Lung (tissue), 12 donors: ENCODE data around the gene PRIM2. TPM values are rescaled to one million over a fixed set of nuclear protein-coding genes. Genes with fewer than 3 reads are reported as not detected.
"Not testable (repeated sequence)": the region's sequence is repeated elsewhere in the genome, so short reads cannot be mapped to it uniquely, and the experiment has no call there.

Source experiments
- ATAC-seq: fragments of 200-7000 bp; cut with Tn5 transposase; one replicate; pipeline ENCODE4 v1.9.1; 2020; ENCODE audit warnings: moderate number of reproducible peaks; ENCODE audit not compliant: insufficient read depth, low FRiP score
- DNase-seq, 3 donors: peaks; one replicate each; pipeline ENCODE4 v3.0.0-alpha.2; 2013 to 2017
- H3K27ac ChIP-seq, 2 donors: one replicate each; pipeline ENCODE4 v1.5.1; 2013; ENCODE audit warnings: mild to moderate bottlenecking in 2 of 2, moderate library complexity in 2 of 2, control low read depth in 1 of 2, inconsistent platforms in 1 of 2, low read depth in 1 of 2, low read length in 1 of 2
- H3K27me3 ChIP-seq, 3 donors: one replicate each; pipeline ENCODE4 v1.5.1; 2013; ENCODE audit warnings: low read length in 2 of 3; ENCODE audit not compliant: control insufficient read depth in 3 of 3, insufficient read depth in 3 of 3
- H3K36me3 ChIP-seq, 4 donors: one replicate each; pipeline ENCODE4 v1.5.1; 2013; ENCODE audit warnings: low read length in 4 of 4, mild to moderate bottlenecking in 1 of 4, moderate library complexity in 1 of 4; ENCODE audit not compliant: control insufficient read depth in 4 of 4, insufficient read depth in 4 of 4
- H3K4me1 ChIP-seq, 5 donors: one replicate each; pipeline ENCODE4 v1.5.1; 2013; ENCODE audit warnings: low read length in 5 of 5, mild to moderate bottlenecking in 2 of 5, moderate library complexity in 1 of 5; ENCODE audit not compliant: control insufficient read depth in 5 of 5, insufficient read depth in 5 of 5
- H3K4me3 ChIP-seq: one replicate; pipeline ENCODE4 v1.5.1; 2013; ENCODE audit warnings: mild to moderate bottlenecking, control low read depth, moderate library complexity
- H3K9ac ChIP-seq, 2 donors: one replicate each; pipeline ENCODE4 v1.5.1; 2013; ENCODE audit warnings: low read length in 2 of 2, control low read depth in 1 of 2; ENCODE audit not compliant: insufficient read depth in 1 of 2
- H3K9me3 ChIP-seq, 4 donors: one replicate each; pipeline ENCODE4 v1.5.1; 2013; ENCODE audit warnings: low read length in 3 of 4, mild to moderate bottlenecking in 1 of 4, moderate library complexity in 1 of 4; ENCODE audit not compliant: control insufficient read depth in 4 of 4, insufficient read depth in 3 of 4
- WGBS, 2 donors: extraction: QIAGEN DNeasy Blood & Tissue Kit; methylation state at CpG; one replicate each; pipeline ENCODE4 v1.1.7; 2013; 5-methylcytosine and 5-hydroxymethylcytosine counted together
- polyA plus RNA-seq, 2 donors: library from polyadenylated mRNA; stranded (reverse); fragments of 200-250 nt; gene quantifications; one replicate each; pipeline ENCODE4 v1.2.1, GENCODE V29; 2013
- total RNA-seq, 2 donors: library from RNA; depleted of rRNA in 1 of 2; stranded (reverse); fragments of >200 nt in 1 of 2; gene quantifications; one replicate each; pipeline ENCODE4 v1.2.1, GENCODE V29; 2014 to 2021
- TF ChIP-seq, protein P1 (sequence below): IDR thresholded peaks from 2 replicates; pipeline ENCODE4 v1.5.1; 2012; ENCODE audit warnings: mild to moderate bottlenecking; ENCODE audit errors: control extremely low read depth, extremely low read depth
- donor health status: control.
- donor health status: control.
- donor health status: Bipolar disorder and iron deficiency.
- donor health status: healthy.
- donor health status: DM: yes; HTN: yes; CAD: no.

PRIM2 gene
- total and polyA plus RNA-seq, 4 donors = 4.0 to 21.8 (median 6.6) TPM

DNA sequence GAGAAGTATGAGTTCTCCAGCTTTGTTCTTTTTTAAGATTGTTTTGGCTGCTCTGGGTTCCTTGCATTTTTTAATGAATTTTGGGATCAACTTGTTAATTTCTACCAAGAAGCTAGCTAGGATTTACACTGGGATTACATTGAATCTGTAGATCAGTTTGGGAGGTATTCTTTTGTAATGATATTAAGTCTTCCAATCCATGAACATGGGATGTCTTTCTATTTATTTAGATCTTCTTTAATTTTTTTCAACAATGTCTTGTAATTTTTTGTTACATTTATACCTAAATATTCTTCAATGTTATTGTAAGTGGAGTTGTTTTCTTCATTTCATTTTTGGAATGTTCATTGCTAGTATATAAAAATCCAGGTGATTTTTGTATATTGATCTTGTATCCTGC lies 12.5 kb downstream of the PRIM2 start:
- Histone ChIP-seq H3K9ac (no peak overlapping the region), H3K27me3 (no peaks in the 10 kb centered on the region), H3K36me3 (peaks cover 6 to 46% (median 17%) of the 10 kb centered on the region in 4 donors), H3K27ac (no peak overlapping the region), H3K9me3 (peaks cover 2 to 8% (median 4%) of the 10 kb centered on the region in 4 donors), H3K4me3 (no peak overlapping the region), H3K4me1 (no peaks in the 10 kb centered on the region)
- peak in 1 of 3 donors; percentile 6 for DNase-seq
- no peak for ATAC-seq
- TF ChIP-seq, protein P1, sequence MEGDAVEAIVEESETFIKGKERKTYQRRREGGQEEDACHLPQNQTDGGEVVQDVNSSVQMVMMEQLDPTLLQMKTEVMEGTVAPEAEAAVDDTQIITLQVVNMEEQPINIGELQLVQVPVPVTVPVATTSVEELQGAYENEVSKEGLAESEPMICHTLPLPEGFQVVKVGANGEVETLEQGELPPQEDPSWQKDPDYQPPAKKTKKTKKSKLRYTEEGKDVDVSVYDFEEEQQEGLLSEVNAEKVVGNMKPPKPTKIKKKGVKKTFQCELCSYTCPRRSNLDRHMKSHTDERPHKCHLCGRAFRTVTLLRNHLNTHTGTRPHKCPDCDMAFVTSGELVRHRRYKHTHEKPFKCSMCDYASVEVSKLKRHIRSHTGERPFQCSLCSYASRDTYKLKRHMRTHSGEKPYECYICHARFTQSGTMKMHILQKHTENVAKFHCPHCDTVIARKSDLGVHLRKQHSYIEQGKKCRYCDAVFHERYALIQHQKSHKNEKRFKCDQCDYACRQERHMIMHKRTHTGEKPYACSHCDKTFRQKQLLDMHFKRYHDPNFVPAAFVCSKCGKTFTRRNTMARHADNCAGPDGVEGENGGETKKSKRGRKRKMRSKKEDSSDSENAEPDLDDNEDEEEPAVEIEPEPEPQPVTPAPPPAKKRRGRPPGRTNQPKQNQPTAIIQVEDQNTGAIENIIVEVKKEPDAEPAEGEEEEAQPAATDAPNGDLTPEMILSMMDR = no peak

DNA sequence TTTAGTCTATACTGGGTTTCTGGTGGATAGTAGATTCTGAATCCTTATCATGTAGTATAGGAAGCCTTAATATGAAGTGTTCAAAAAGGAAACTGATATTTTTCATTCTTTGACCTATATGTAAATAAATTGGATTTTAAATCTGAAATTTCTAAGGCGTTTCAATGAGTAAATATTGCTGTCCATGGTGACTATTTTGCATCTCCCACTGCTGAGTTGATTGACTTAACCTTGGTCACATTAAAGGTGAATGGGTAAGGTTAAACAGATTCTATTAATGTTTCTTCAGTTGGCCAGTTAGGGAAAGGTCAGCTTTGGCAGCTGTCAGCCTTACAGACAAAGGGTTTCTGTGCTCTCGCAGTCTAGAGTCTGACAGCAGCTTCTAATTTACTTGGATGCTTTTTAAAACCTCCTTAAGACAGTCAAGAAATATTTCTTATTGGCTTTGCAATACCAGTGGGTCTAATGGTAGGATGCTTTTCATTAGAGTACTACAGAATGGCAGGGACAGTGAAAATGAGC lies 24.8 kb downstream of the PRIM2 start:
- no peak overlapping the region for H3K9ac ChIP-seq
- H3K27me3 ChIP-seq = no peaks in the 10 kb centered on the region
- 84% methylated on average over 2 of the region's 2 CpGs for WGBS, 2 donors
- no peaks in the 10 kb centered on the region for H3K36me3 ChIP-seq
- no peak for DNase-seq
- H3K9me3 ChIP-seq = no peaks in the 10 kb centered on the region
- no peaks in the 10 kb centered on the region for H3K4me1 ChIP-seq
- no peak overlapping the region for H3K27ac ChIP-seq
- ATAC-seq = no peak
- no peak overlapping the region for H3K4me3 ChIP-seq
- TF ChIP-seq, protein P1 = no peak

DNA sequence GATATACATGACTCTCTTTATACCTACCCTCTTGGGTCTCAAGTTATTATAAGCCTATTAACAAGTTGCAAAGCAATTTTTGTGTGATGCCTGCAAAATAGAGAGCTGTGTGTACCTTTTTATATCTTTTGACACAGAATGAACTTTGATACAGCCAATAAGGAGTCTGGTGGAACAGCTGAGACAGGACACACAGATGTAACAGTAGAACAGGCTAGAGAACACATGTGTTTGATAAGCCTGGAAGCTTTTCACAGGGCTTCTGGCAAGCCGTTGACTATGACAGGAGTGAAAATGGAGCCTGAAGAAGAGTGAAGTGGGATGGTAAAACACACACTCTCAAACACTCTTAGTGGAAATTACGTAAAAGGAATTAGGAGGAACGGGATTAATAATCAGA lies 25.9 kb downstream of the PRIM2 start:
- H3K4me3 ChIP-seq, DNase-seq, H3K9ac ChIP-seq, H3K27ac ChIP-seq, H3K36me3 ChIP-seq, H3K4me1 ChIP-seq, ATAC-seq, H3K27me3 ChIP-seq, H3K9me3 ChIP-seq: not testable (repeated sequence)
- 74 to 85% methylated on average over 3 of the region's 3 CpGs for WGBS, 2 donors

DNA sequence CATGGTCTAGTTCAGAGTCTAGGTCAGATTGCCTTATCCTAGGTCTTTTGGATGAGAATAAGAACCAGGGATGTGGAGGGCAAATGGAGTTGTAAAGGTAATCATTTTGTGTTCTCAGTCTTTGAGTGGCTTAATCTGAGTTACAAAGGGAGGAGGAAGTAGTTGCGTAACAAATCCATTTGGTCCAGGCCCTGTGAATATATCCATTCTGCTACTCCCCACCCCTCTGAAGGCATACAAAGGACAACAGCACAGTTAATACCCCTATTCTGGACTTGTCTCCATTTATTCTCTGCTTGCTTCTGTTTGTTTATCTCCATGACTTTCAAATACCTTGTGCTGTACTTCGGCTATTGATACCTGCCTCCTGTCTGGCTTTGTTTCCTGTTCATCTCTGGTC lies 29.3 kb downstream of the PRIM2 start:
- H3K4me1 ChIP-seq, H3K36me3 ChIP-seq, H3K4me3 ChIP-seq, H3K27ac ChIP-seq, ATAC-seq, H3K9me3 ChIP-seq, DNase-seq, H3K9ac ChIP-seq, H3K27me3 ChIP-seq: not testable (repeated sequence)
- 91 to 94% methylated on average over 2 of the region's 2 CpGs for WGBS, 2 donors

DNA sequence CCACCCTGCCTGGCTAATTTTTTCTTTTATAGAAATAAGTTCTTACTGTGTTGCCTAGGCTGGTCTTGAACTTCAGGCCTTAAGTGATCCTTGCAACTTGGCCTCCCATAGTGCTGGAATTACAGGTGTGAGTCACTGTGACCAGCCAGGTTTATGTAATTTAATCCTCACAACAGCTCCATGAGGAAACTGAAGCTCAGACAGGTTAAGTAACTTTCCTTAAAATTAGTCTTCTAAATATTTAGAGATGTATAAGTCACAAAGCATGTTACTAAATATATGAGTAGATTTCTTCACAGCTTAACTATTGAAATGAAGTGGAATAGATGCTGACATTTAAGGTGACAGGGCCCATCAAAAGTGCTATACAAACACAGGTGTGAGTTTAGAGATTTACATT lies 30.2 kb downstream of the PRIM2 start:
- not testable (repeated sequence) for H3K9ac ChIP-seq, ATAC-seq, DNase-seq, H3K36me3 ChIP-seq, H3K9me3 ChIP-seq, H3K4me3 ChIP-seq, H3K27ac ChIP-seq, H3K4me1 ChIP-seq, H3K27me3 ChIP-seq

DNA sequence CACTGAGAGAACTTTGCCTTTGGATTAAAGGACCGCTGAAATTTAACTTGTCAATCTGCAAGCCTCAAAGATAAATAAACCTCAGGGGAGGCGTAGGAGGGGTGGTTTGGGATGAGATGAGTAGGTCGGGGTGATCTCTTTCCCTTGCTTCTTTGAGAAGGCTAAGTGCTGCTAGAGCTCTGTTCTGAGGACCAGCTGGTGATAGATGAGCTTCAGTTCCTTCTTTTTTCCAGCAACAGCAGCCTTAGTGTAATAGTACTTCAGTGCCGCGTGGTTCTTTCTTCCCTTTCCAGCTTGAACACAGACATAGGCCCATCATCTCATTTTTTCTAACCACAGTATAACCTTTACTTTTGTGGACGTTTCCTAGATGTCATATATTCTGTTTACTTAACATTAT lies 33.0 kb downstream of the PRIM2 start:
- WGBS, 2 donors = 52 to 61% methylated on average over 6 of the region's 6 CpGs
- not testable (repeated sequence) for H3K36me3 ChIP-seq, H3K27ac ChIP-seq, DNase-seq, H3K4me1 ChIP-seq, H3K27me3 ChIP-seq, H3K9ac ChIP-seq, H3K9me3 ChIP-seq, ATAC-seq, H3K4me3 ChIP-seq

DNA sequence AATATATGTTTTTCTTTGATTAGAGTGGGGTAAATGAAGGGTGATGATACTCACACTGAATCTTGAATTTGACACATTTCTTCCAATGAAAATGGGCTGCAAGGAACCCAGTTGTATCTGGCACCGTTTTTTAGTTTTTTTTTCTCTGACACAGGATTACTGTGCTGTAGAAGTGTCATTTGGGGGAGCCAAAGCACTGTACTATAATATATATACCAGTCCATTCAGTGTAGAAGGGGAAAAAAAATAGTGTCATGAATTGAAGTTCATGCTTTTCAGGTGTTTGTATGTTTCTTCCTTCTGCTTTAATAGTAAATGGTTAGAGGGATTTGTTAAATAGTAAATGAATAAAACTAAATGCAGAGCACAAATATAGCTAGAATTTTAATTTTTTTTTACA lies 35.2 kb downstream of the PRIM2 start:
- WGBS, 2 donors = 17 to 43% methylated on average over 1 of the region's 1 CpG
- H3K27ac ChIP-seq, H3K4me1 ChIP-seq, ATAC-seq, DNase-seq, H3K9ac ChIP-seq, H3K27me3 ChIP-seq, H3K4me3 ChIP-seq, H3K9me3 ChIP-seq, H3K36me3 ChIP-seq: not testable (repeated sequence)
